NCI-H2029 treated with DMSO at 0.1 percent for 48 hours (cell line): ENCODE data around the gene ZWILCH.

Experiments used
- DNase-seq: peaks from one replicate; lab custom pipeline; 2025; lab: John Stamatoyannopoulos, UW

The ZWILCH gene

GRCh38 chr15:66555685-66556084 lies 50.6 kb downstream of the ZWILCH start:
- no peak for DNase-seq

GRCh38 chr15:66558271-66558670 lies 53.1 kb downstream of the ZWILCH start:
- no peak for DNase-seq

DNA sequence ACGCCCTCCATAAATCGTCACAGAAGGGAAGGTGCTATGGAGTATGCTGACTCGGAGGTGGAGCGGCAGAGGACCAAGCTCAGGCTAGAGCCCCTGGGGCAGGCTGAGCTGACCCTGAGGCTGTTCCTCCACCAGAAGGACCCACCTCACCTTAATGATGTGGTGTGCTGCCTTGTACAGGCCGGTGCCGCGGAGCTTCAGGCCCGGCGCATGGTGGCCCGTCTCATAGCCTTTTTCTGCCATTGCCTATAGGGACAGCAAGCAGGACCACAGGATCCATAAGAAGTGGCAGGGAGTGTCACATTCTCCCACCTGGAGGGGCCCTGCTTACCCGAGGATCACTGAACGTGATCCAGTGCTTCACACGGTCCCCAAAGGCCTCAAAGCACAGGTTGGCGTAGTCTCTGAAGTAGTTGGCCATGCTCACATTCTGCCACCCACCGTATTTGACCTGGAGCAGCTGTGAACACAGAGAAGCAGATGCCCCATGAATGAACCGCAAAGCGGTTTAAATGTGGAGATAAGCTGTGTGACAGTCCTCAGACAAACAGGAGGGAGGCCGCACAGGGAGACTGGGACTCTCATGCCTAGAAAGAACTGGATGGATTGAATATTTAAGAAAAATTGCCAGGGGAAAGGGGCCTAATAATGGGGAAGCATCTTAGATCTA lies 55.9 kb downstream of the ZWILCH start:
- DNase-seq = no peak

DNA sequence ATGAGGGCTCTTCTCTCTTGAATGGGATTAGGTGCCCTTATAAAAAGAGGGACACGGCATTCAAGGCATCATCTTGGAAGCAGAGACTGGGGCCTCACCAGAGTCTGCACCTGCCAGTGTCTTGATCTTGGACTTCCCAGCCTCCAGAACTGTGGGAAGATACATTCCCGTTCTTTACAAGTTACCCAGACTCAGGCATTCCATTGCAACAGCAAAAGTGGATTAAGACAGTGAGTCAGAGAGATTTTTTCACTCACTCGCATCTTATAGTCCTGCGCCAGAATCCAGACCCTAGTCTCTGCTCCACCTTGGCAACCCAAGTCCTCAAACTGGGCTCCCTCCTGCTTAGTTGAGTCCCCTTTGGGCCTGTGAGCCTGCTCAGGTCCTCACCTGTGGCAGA lies 58.0 kb downstream of the ZWILCH start:
- no peak for DNase-seq

- DNase-seq = no peak
Observed at GRCh38 chr15:66563566-66564110, 58.5 kb downstream of the ZWILCH start.

DNA sequence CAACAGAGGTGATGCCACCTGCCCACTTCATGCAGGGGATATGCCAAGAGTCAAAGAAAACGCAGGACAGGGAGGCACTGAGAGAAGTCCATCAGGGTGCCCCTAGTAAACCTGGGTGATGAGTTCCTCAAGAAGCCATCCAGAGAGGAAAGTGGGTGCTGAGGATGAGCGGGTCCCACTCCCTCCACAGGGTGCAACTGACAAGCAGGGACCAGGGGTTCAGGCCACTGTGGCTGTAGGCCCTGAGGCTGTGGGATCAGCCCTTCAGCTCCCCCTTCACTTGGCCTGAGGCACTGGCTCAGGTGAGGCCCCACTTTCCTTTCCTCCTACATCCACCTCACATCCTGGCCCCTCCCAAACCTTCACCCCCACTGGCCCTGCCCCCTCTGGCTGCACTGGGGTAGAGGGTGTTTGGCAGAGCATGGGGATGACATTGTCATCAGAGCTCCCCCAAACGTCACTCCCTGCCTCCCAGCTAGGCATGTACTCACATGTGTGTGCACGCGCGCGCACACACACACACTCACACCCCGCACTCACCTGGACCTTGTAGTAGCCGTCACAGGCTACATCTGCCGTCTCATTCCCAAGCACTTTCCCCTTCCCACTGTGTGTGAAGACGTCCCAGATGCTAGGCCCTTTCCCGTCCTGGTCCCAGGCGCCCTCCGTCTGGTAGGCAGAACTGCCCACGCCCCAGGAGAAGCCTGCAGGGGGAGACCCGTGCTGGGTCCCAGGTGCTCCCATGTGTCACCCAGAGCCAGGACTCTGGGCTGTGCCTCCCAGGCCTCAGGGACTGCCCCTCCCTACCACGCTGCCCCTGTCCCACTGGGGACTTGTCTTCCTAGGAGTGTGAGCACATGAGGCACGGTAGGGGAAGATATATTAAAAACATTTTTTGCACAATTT lies 59.3 kb downstream of the ZWILCH start:
- no peak for DNase-seq

GRCh38 chr15:66565141-66565641 lies 60.1 kb downstream of the ZWILCH start:
- DNase-seq = no peak

- no peak for DNase-seq
Observed at GRCh38 chr15:66565741-66566144, 60.6 kb downstream of the ZWILCH start, which contains the start of gene LCTL. TSS of gene LCTL (minus strand) at chr15:66565998. CDS start at chr15:66565365, 633 bp downstream.

- DNase-seq = peak; percentile 29
Observed at GRCh38 chr15:66566963-66567531, 61.9 kb downstream of the ZWILCH start.

GRCh38 chr15:66567897-66568296 lies 62.8 kb downstream of the ZWILCH start:
- no peak for DNase-seq

DNA sequence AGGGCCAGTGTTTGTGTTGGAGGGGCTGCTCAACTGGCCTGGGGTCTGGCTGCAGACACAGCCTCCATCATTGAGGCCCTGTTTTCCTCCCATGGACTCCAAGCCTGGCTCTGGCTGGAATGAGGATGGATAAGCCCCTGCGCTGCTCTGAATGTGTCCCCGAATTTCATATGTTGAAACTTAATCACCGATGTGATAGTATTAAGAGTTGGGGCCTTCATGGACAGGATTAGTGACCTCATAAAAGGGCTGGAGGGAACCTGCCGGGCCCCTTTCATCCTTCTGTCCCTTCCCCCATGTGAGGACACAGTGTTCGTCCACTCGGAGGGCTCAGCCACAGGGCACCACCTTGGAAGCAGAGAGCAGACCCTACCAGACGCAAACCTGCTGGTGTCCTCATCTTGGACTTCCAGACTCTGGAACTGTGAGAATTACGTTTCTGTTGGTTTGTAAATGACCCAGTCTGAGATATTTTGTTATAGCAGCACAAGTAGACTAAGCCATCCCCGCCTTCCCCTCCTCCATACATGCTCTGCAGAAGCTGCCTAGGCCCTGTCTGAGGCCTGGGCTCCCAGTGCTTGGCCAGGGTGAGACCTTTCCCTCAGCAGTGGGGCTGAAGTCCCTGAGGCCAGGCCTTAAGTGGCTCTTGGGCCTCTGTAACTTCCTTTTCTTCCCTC lies 64.5 kb downstream of the ZWILCH start:
- DNase-seq = no peak

DNA sequence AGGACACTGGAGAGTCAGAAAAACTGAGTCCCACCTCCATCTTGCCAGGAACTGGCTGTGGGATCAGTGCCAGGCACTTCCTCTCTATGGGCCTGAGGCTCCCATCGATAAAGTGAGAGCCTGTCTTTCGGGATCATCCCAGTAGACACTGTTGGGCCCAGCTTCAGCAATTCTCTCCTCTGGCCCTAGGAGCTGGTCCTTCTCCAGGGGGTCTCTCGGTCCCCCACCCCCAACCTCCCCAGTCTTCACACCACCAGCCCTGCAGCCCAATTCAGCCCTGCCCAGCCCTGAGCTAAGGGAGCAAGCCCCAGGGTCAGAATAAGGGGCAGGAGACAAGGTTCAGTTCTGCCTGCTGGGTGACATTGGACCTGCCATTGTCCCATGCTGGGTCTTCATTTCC lies 65.2 kb downstream of the ZWILCH start:
- DNase-seq = no peak

DNA sequence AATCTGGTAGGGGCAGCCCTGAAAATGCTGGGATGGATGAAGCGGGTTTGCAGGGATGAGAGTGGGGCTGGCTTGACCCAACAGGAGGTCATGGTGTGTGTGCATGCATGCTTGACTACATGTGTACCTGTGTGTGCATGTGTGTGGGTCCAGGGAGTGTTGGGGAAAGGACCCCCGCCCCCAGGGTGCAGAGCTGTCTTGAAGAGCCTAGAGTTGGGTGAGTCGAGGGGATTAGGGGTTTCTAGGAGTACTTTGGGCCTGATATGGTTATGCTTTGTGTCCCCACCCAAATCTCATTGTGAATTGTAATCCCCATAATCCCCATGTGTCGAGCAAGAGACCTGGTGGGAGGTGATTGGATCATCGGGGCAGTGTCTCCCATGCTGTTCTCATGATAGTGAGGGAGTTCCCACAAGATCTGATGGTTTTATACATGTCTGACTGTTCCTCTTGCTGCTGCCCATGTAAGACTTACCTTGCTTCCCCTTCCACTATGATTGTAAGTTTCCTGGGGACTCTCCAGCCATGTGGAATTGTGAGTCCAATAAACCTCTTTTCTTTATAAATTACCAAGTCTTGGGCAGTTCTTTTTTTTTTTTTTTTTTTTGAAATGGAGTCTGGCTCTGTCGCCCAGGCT lies 65.8 kb downstream of the ZWILCH start:
- no peak for DNase-seq

GRCh38 chr15:66572146-66572545 lies 67.0 kb downstream of the ZWILCH start:
- DNase-seq = no peak

DNA sequence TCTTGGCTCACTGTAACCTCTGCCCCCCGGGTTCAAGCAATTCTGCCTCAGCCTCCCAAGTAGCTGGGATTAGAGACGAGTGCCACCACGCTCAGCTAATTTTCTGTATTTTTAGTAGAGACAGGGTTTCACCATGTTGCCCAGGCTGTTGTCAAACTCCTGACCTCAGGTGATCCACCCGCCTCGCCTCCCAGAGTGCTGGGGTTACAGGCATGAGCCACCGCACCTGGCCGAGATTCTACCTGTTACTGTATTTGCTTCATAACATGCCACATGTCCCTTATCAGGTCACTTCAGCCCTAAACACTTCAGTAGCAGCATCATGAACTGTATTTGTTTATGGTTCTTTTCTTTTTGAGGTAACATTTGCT lies 68.2 kb downstream of the ZWILCH start:
- DNase-seq = no peak

GRCh38 chr15:66573719-66574595 lies 68.8 kb downstream of the ZWILCH start:
- no peak for DNase-seq

GRCh38 chr15:66574596-66574950 lies 69.4 kb downstream of the ZWILCH start:
- no peak for DNase-seq

DNA sequence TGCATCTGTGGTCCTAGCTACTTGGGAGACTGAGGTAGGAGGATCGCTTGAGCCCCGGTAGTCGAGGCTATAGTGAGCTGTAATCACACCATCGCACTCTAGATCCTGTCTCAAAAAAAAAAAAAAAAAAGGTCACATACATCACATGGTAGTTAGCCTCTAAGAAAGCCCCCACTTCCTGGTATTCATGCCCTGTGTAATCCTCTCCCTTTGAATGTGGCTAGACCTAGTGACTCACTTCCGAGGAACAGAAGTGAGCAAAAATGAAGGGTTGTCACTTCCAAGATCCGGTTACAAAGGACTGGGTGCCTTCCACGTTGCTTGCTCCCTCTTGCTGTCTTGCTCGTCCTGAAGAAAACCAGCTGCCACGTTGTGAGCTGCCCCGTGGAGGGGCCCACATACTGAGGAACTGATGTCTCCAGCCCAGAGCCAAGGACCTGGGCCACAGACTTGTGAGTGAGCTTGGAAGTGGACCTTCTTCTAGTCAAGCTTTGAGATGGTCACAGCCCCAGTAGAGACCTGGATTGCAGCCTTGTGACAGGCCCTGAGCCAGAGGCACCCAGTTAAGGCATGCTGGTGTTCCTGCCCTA lies 73.3 kb downstream of the ZWILCH start:
- no peak for DNase-seq

GRCh38 chr15:66580643-66581042 lies 75.5 kb downstream of the ZWILCH start:
- DNase-seq = no peak

- peak; percentile 2 for DNase-seq
Observed at GRCh38 chr15:66581972-66582537, 76.9 kb downstream of the ZWILCH start.
